H1 (cell line): ENCODE measurements around the gene TFAP2B. TPM values are rescaled to one million over a fixed set of nuclear protein-coding genes. Genes with fewer than 3 reads are reported as not detected.
A peak's percentile ranks its signal among the peaks of the same experiment; 100 is the strongest.

Experiments used
- CTCF ChIA-PET: fragments of 300-600 bp; sonication (Branson Sonifier 250); formaldehyde crosslinking; loops from one replicate; lab custom pipeline; 2021; ENCODE audit not compliant: partially characterized antibody; lab: Charles Lee
- POLR2A ChIA-PET: fragments of 300-600 bp; sonication (Branson Sonifier 250); formaldehyde crosslinking; loops from one replicate; lab custom pipeline; 2021; ENCODE audit warnings: inconsistent platforms; ENCODE audit not compliant: partially characterized antibody; lab: Charles Lee
- DNase-seq, 2 experiments: peaks; one replicate each; pipeline versions ENCODE4 v3.0.0 to v3.0.0-alpha.2; 2010 to 2022; ENCODE audit warnings: low spot score in 2 of 2, low read depth in 1 of 2, mixed read lengths in 1 of 2
- FAIRE-seq: peaks from 2 replicates; lab custom pipeline; 2011; peaks lifted over from hg19 to GRCh38; lab: Jason Lieb, UNC
- H2AFZ ChIP-seq: 2 replicates; pipeline ENCODE4 v1.8.1; 2012; ENCODE audit warnings: low read length, inconsistent platforms
- H2AK5ac ChIP-seq: 2 replicates; pipeline ENCODE4 v1.6.1; 2013; ENCODE audit warnings: low read depth, low read length
- H2BK120ac ChIP-seq: replicated peaks from 2 replicates; pipeline ENCODE3; 2013; ENCODE audit warnings: low read depth, low read length, inconsistent platforms
- H2BK12ac ChIP-seq: 2 replicates; pipeline ENCODE4 v1.6.1; 2013; ENCODE audit warnings: low read depth, low read length
- H2BK15ac ChIP-seq: 2 replicates; pipeline ENCODE4 v1.6.1; 2013; ENCODE audit warnings: low read length
- H2BK20ac ChIP-seq: 2 replicates; pipeline ENCODE4 v1.6.1; 2013; ENCODE audit warnings: low read length
- H2BK5ac ChIP-seq: 2 replicates; pipeline ENCODE4 v1.6.1; 2013; ENCODE audit warnings: low read depth, low read length
- H3K14ac ChIP-seq: 2 replicates; pipeline ENCODE4 v1.6.1; 2013; ENCODE audit warnings: inconsistent platforms; ENCODE audit not compliant: insufficient read length
- H3K18ac ChIP-seq: 2 replicates; pipeline ENCODE4 v1.6.1; 2013; ENCODE audit warnings: low read length; ENCODE audit errors: extremely low read depth
- H3K23ac ChIP-seq: 2 replicates; pipeline ENCODE4 v1.6.1; 2013; ENCODE audit warnings: inconsistent platforms; ENCODE audit not compliant: insufficient read length
- H3K23me2 ChIP-seq: 2 replicates; pipeline ENCODE4 v1.6.1; 2013; ENCODE audit warnings: low read depth, low read length
- H3K27ac ChIP-seq: 2 replicates; pipeline ENCODE4 v1.6.1; 2011; ENCODE audit warnings: low read depth, low read length, inconsistent platforms
- H3K27me3 ChIP-seq, 4 experiments: replicated peaks in 1 of 4; 1 replicate in 1 of 4; 2 replicates in 3 of 4; pipeline versions ENCODE4 v1.6.1 to v1.8.1; 2011 to 2013; ENCODE audit warnings: low read length in 3 of 4, mild to moderate bottlenecking in 3 of 4, inconsistent platforms in 2 of 4, mixed read lengths in 2 of 4, moderate library complexity in 1 of 4; ENCODE audit not compliant: control insufficient read depth in 3 of 4, insufficient read depth in 3 of 4; ENCODE audit errors: extremely low read depth in 1 of 4
- H3K36me3 ChIP-seq, 4 experiments: 2 replicates each; pipeline versions ENCODE4 v1.6.1 to v1.8.1; 2011 to 2013; ENCODE audit warnings: mild to moderate bottlenecking in 4 of 4, low read length in 3 of 4, moderate library complexity in 2 of 4, control low read depth in 1 of 4, inconsistent platforms in 1 of 4; ENCODE audit not compliant: insufficient read depth in 4 of 4, control insufficient read depth in 2 of 4
- H3K4ac ChIP-seq: replicated peaks from 2 replicates; pipeline ENCODE3; 2013; ENCODE audit warnings: low read length, low read depth, mixed read lengths, inconsistent platforms; ENCODE audit not compliant: insufficient read length
- H3K4me1 ChIP-seq, 4 experiments: replicated peaks in 1 of 4; 1 replicate in 1 of 4; 2 replicates in 3 of 4; pipeline versions ENCODE4 v1.6.1 to v1.8.1; 2011 to 2013; ENCODE audit warnings: low read length in 3 of 4, inconsistent platforms in 2 of 4, mixed read lengths in 1 of 4; ENCODE audit not compliant: insufficient read depth in 4 of 4, control insufficient read depth in 3 of 4
- H3K4me2 ChIP-seq, 2 experiments: 2 replicates each; pipeline versions ENCODE4 v1.6.1 to v1.8.1; 2011 to 2013; ENCODE audit warnings: low read depth in 2 of 2, low read length in 2 of 2, control low read depth in 1 of 2, inconsistent platforms in 1 of 2, mild to moderate bottlenecking in 1 of 2; ENCODE audit not compliant: insufficient read depth in 1 of 2
- H3K4me3 ChIP-seq, 4 experiments: fragments of 200-600, 300-600 bp in 1 of 4; sonication (generic), shearing (Covaris generic), sonication (Bioruptor Twin) in 1 of 4; 2 replicates each; pipeline versions ENCODE4 v1.5.1 to v1.8.1; 2011 to 2016; ENCODE audit warnings: low read length in 4 of 4, low read depth in 3 of 4, control low read depth in 2 of 4, inconsistent platforms in 2 of 4, mild to moderate bottlenecking in 2 of 4, mixed read lengths in 1 of 4, moderate library complexity in 1 of 4; ENCODE audit not compliant: insufficient read depth in 2 of 4; ENCODE audit errors: extremely low read depth in 1 of 4
- H3K56ac ChIP-seq: replicated peaks from 2 replicates; pipeline ENCODE3; 2013; ENCODE audit warnings: low read depth, mild to moderate bottlenecking, mixed read lengths, low read length, inconsistent platforms; ENCODE audit not compliant: insufficient read length
- H3K79me1 ChIP-seq: 2 replicates; pipeline ENCODE4 v1.6.1; 2013; ENCODE audit warnings: low read depth, low read length, control low read depth
- H3K79me2 ChIP-seq, 2 experiments: 2 replicates each; pipeline versions ENCODE4 v1.6.1 to v1.8.1; 2012 to 2013; ENCODE audit warnings: low read length in 2 of 2, mild to moderate bottlenecking in 2 of 2, inconsistent platforms in 1 of 2; ENCODE audit not compliant: insufficient read depth in 2 of 2, control insufficient read depth in 1 of 2
- H3K9ac ChIP-seq, 4 experiments: replicated peaks in 1 of 4; 1 replicate in 1 of 4; 2 replicates in 3 of 4; pipeline versions ENCODE4 v1.6.1 to v1.8.1; 2011 to 2013; ENCODE audit warnings: low read depth in 3 of 4, low read length in 3 of 4, control low read depth in 2 of 4, mild to moderate bottlenecking in 2 of 4, moderate library complexity in 2 of 4, inconsistent platforms in 1 of 4; ENCODE audit errors: extremely low read depth in 1 of 4
- H3K9me3 ChIP-seq, 2 experiments: 2 replicates each; pipeline versions ENCODE4 v1.6.1 to v1.8.1; 2012 to 2013; ENCODE audit warnings: mild to moderate bottlenecking in 2 of 2, moderate library complexity in 2 of 2, control low read depth in 1 of 2, inconsistent platforms in 1 of 2, low read depth in 1 of 2, low read length in 1 of 2, mixed read lengths in 1 of 2; ENCODE audit not compliant: insufficient read depth in 2 of 2
- H4K20me1 ChIP-seq, 2 experiments: replicated peaks in 1 of 2; 2 replicates each; pipeline versions ENCODE3 to v1.8.1; 2011 to 2013; ENCODE audit warnings: inconsistent platforms in 2 of 2, low read length in 2 of 2, mild to moderate bottlenecking in 1 of 2; ENCODE audit not compliant: insufficient read depth in 2 of 2, control insufficient read depth in 1 of 2
- H4K5ac ChIP-seq: 2 replicates; pipeline ENCODE4 v1.6.1; 2013; ENCODE audit warnings: low read length, low read depth, mixed read lengths, inconsistent platforms; ENCODE audit not compliant: insufficient read length
- H4K8ac ChIP-seq: 2 replicates; pipeline ENCODE4 v1.8.0; 2013; ENCODE audit warnings: mild to moderate bottlenecking, moderate library complexity, low read length, inconsistent platforms; ENCODE audit not compliant: insufficient read depth; ENCODE audit errors: extremely low read depth
- H4K91ac ChIP-seq: replicated peaks from 2 replicates; pipeline ENCODE3; 2013; ENCODE audit warnings: low read length, mixed read lengths, inconsistent platforms; ENCODE audit not compliant: insufficient read length
- CHD1 ChIP-seq: IDR thresholded peaks from 2 replicates; pipeline ENCODE4 v1.6.1; 2012; ENCODE audit warnings: low read depth, low read length, improper control_type of control experiment
- CREB1 ChIP-seq: IDR thresholded peaks from 2 replicates; pipeline ENCODE4 v1.6.1; 2012; ENCODE audit warnings: inconsistent platforms
- CTBP2 ChIP-seq: IDR thresholded peaks from 2 replicates; pipeline ENCODE4 v1.7.0; 2011; ENCODE audit warnings: borderline replicate concordance, mild to moderate bottlenecking, moderate library complexity, mixed read lengths, low read length; ENCODE audit not compliant: insufficient read depth, insufficient read length
- EZH2 ChIP-seq: fragments of 200-600 bp; sonication (generic); IDR thresholded peaks from 2 replicates; pipeline ENCODE4 v1.7.1; 2012; ENCODE audit warnings: low read depth, mild to moderate bottlenecking, moderate library complexity, low read length, inconsistent platforms; ENCODE audit not compliant: severe bottlenecking
- HDAC2 ChIP-seq, 2 experiments: fragments of 300-600 bp in 1 of 2; sonication (generic) in 1 of 2; IDR thresholded peaks; 2 replicates each; pipeline ENCODE4 v1.6.1; 2011 to 2012; ENCODE audit warnings: low read depth in 2 of 2, low read length in 2 of 2, mild to moderate bottlenecking in 2 of 2, moderate library complexity in 2 of 2, borderline replicate concordance in 1 of 2, inconsistent platforms in 1 of 2
- KDM4A ChIP-seq: IDR thresholded peaks from one replicate; pipeline ENCODE4 v1.7.1; 2012; ENCODE audit warnings: low read depth, mild to moderate bottlenecking, moderate library complexity, low read length, inconsistent platforms; ENCODE audit not compliant: severe bottlenecking
- POLR2AphosphoS5 ChIP-seq: IDR thresholded peaks from 2 replicates; pipeline ENCODE4 v1.6.1; 2011; ENCODE audit warnings: low read depth, low read length
- RAD21 ChIP-seq, 2 experiments: IDR thresholded peaks in 1 of 2; conservative IDR thresholded peaks in 1 of 2; 2 replicates each; pipeline ENCODE4 v1.6.1; 2011; ENCODE audit warnings: low read depth in 2 of 2, low read length in 2 of 2, improper control_type of control experiment in 1 of 2, inconsistent platforms in 1 of 2, mild to moderate bottlenecking in 1 of 2, moderate library complexity in 1 of 2
- RNF2 ChIP-seq: fragments of 200-900, 300-1000 bp; sonication (generic); IDR thresholded peaks from 2 replicates; pipeline ENCODE4 v1.7.1; 2016; ENCODE audit warnings: borderline replicate concordance, low read depth, mild to moderate bottlenecking, antibody characterized with exemption, low read length; ENCODE audit not compliant: poor library complexity, severe bottlenecking; ENCODE audit errors: missing control alignments
- SIRT6 ChIP-seq: IDR thresholded peaks from one replicate; pipeline ENCODE4 v1.7.1; 2012; ENCODE audit warnings: low read length, inconsistent platforms
- SP1 ChIP-seq: IDR thresholded peaks from 2 replicates; pipeline ENCODE4 v1.6.1; 2011; ENCODE audit warnings: low read depth, low read length
- WGBS, 2 experiments: shearing (Covaris generic) in 1 of 2; methylation state at CpG; one replicate each; pipeline versions ENCODE4 v1.1.6 to v1.1.7; 2013 to 2015; ENCODE audit warnings: low lambda C conversion rate in 2 of 2, mixed read lengths in 2 of 2, inconsistent platforms in 1 of 2, low coverage in 1 of 2, missing lambda C conversion rate in 1 of 2; ENCODE audit not compliant: insufficient replicate concordance in 2 of 2, insufficient coverage in 1 of 2, insufficient read length in 1 of 2; ENCODE audit errors: extremely low coverage in 1 of 2, missing lambda C conversion rate in 1 of 2; 5-methylcytosine and 5-hydroxymethylcytosine counted together
- polyA plus RNA-seq, 7 experiments: library from polyadenylated mRNA; depleted of rRNA in 3 of 7; stranded (reverse) in 5 of 7; unstranded in 2 of 7; fragments of >200 nt in 5 of 7; fragments of 200-250 nt in 2 of 7; gene quantifications; 1 replicate in 5 of 7; 2 replicates in 1 of 7; 4 replicates in 1 of 7; pipeline versions ENCODE4 v1.2.1 to v1.2.3, GENCODE V29; 2011 to 2013; ENCODE audit warnings: missing spikeins in 2 of 7, mixed read lengths in 2 of 7
- total RNA-seq: library from RNA; stranded (reverse); fragmentation: NEBNext Ultra II Directional; extraction: Animal tissue kit (Norgen Biotek cat#: 25700); gene quantifications from 2 replicates; pipeline ENCODE4 v1.2.1, GENCODE V29; 2021

Gene TFAP2B
- total and polyA plus RNA-seq, 2 of the 8 experiments (the other 6 are each of a cell fraction or from before 2014, with no cell fraction given) = not detected

DNA sequence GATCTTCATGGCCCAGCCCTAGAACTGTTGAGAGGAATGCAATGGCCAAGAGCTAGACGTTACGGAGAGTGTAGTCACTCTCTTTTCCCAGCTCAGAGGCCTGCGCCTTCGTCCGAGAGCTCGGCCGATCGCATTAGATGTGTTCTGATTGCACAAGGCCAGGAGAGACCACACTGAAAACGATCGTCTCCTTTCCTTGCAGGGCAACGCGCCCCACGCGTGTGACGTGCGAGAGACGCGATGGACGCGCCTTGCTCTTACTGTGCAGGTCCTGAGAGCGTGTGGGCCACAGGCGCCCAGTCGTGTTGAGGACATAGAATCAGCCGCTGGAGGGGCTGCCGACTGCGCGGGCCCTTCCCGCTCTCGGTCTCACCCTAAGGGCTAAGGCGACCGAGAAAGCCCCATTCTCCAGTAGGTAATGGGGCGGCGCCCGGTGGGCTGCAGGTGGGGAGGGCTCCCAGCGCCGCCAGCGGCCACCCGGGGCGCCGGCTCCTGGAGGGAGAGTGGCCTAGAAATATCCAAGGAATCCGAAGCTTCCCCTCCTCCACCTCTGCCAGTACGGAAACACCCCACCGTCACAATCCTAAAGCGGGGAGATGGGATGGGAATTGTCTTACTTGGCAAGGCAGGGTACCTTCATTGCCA lies 26.9 kb downstream of the TFAP2B start:
- H2BK12ac ChIP-seq = peak overlapping the region; percentile 98
- H4K91ac ChIP-seq = peak overlapping the region; percentile 22
- FAIRE-seq (peak; percentile 50), DNase-seq (peak in 1 of 2 experiments; percentile 73)
- H4K5ac ChIP-seq = no peak overlapping the region
- H2BK15ac ChIP-seq = peak overlapping the region; percentile 48; the same call in 1 of the 2 replicates
- no peak overlapping the region for H3K23ac ChIP-seq
- peaks cover under 1 to 20% of the 10 kb centered on the region in 2 experiments for H4K20me1 ChIP-seq
- no peaks in the 10 kb centered on the region for H3K36me3 ChIP-seq
- H3K79me1 ChIP-seq = no peaks in the 10 kb centered on the region
- no peak overlapping the region for H3K14ac ChIP-seq
- no peak overlapping the region for H2AK5ac ChIP-seq
- ChIA-PET POLR2A (interaction anchor here (1.0 to 2.8 kb wide), 5 partner anchors 10 to 26 kb away, joined by 3 to 13 read pairs (median 3); no protein-coding TSS in a partner anchor), CTCF (interaction anchor here (0.5 to 2.6 kb wide), 7 partner anchors 10 to 999 kb away, joined by 3 to 11 read pairs (median 4); partner anchors contain the start of gene TFAP2B)
- H3K4me1 ChIP-seq = peaks cover 6 to 26% (median 17%) of the 10 kb centered on the region in 4 experiments
- H2BK20ac ChIP-seq = no peak overlapping the region
- peak overlapping the region; percentile 23 to 57 (median 36) for H3K4me3 ChIP-seq
- no peak overlapping the region for H3K56ac ChIP-seq
- H3K18ac ChIP-seq = peak overlapping the region; percentile 85; the same call in 1 of the 2 replicates
- no peak overlapping the region for H2AFZ ChIP-seq
- H3K9me3 ChIP-seq = no peaks in the 10 kb centered on the region
- H3K9ac ChIP-seq = no peak overlapping the region
- H3K4ac ChIP-seq = no peak overlapping the region
- no peak overlapping the region for H3K27ac ChIP-seq
- peaks cover 12% of the 10 kb centered on the region; the same call in 1 of the 2 replicates for H3K23me2 ChIP-seq
- H2BK120ac ChIP-seq = no peak overlapping the region
- peak overlapping the region; percentile 73; the same call in 1 of the 2 replicates for H2BK5ac ChIP-seq
- no peaks in the 10 kb centered on the region for H3K79me2 ChIP-seq
- no peak overlapping the region for H4K8ac ChIP-seq
- 0% methylated on average over 44 of the region's 44 CpGs; no CpG with 5 or more reads in 1 of the 2 experiments for WGBS, 2 experiments
- H3K27me3 ChIP-seq = peaks cover 66 to 100% (median 89%) of the 10 kb centered on the region in 4 experiments
- H3K4me2 ChIP-seq = peak overlapping the region; percentile 90 to 95
- TF ChIP-seq CHD1 = peak; percentile 37; the same call in 1 of the 2 replicates
- no peak; a peak in 1 of 4 replicates for TF ChIP-seq RAD21 (IDR thresholded peaks at IDR 0.05 in 1 of 2, conservative IDR thresholded peaks at IDR 0.05 in 1 of 2; ENCODE audit: low read depth in 2 of 2, low read length in 2 of 2)
- no peak for TF ChIP-seq HDAC2 (IDR thresholded peaks at IDR 0.05; ENCODE audit: borderline replicate concordance in 1 of 2, low read depth in 2 of 2, low read length in 2 of 2)
- TF ChIP-seq KDM4A = peak; percentile 79
- TF ChIP-seq RNF2 = peak; percentile 78
- TF ChIP-seq SP1 = peak; percentile 46; the same call in 1 of the 2 replicates
- TF ChIP-seq CTBP2 = peak; percentile 62
- TF ChIP-seq CREB1 = no peak
- peak; percentile 83 for TF ChIP-seq EZH2
- no peak for TF ChIP-seq POLR2AphosphoS5
- no peak for TF ChIP-seq SIRT6
